Measurements from ENCODE around the gene SPATS2.

Gene SPATS2

DNA sequence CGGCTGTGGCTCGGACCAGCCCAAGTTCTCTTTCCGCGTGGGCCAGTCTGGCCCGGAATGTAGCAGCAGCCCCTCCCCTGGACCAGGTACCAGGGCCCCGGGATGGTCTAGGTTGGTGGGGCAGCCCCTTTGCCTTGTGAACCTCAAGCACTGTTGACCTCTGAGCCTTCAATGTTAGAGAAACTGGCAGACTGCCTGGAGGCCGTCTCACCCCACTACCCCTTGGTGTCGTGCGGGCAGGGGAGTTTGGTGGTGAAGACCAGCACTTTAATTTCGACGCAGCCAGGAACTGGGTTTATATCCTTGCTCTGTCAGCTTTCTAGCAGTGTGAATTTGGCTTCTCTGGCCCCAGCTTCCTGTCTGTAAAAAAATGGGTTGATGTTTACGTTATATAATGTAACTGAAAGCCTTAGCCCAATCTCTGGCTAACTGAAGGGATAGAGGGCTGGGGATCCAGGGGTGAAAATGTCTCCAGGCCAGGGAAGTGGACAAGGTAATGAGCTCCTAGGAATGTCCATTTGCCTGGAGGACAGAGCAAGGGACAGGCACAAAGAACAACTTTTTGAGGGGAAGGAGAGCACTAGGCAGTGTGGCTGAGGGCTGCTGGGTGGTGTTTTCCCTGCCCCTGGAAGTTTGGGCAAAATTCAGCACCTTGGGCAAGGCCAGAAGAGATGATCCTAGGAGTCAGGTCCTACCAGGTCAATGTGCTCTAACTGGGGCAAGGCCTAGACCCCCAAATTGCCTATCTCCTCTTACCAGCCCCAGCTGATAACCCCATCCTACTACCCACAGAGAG lies 189.3 kb downstream of the SPATS2 start:
- DNase-seq (ENCODE audit: low spot score): no peak

DNA sequence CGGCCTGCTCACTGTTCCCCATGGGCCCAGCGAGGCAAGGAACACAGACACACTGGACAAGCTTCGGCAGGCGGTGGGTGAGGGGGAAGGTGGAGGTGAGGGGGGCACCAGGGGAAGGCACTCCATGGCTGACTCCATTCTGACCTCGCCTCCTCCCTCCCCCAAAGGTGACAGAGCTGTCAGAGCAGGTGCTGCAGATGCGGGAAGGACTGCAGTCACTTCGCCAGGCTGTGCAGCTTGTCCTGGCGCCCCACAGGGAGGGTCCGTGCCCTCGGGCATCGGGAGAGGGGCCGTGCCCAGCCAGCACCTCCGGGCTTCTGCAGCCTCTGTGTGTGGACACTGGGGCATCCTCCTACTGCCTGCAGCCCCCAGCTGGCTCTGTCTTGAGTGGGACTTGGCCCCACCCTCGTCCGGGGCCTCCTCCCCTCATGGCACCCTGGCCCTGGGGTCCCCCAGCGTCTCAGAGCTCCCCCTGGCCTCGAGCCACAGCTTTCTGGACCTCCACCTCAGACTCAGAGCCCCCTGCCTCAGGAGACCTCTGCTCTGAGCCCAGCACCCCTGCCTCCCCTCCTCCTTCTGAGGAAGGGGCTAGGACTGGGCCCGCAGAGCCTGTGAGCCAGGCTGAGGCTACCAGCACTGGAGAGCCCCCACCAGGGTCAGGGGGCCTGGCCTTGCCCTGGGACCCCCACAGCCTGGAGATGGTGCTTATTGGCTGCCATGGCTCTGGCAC lies 190.1 kb downstream of the SPATS2 start:
- DNase-seq (ENCODE audit: low spot score): no peak

DNA sequence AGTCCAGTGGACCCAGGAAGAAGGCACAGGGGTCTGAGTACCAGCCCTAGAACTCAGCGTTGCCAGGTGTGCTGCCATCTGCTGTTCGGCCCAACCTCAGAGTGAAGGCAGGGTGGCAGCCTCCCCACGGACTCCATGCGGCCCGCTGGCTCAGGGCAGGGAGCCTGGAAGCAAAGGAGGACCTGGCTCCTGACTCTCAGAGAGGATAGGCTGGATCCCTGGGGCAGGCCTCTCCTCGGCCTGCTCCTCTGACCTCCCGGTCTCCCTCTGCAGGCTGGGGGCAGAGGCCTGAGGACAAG lies 190.6 kb downstream of the SPATS2 start:
- no peak for DNase-seq (ENCODE audit: low spot score)

- no peak for DNase-seq (ENCODE audit: low spot score)
Observed at GRCh38 chr12:49558526-49558925, 191.3 kb downstream of the SPATS2 start.

DNA sequence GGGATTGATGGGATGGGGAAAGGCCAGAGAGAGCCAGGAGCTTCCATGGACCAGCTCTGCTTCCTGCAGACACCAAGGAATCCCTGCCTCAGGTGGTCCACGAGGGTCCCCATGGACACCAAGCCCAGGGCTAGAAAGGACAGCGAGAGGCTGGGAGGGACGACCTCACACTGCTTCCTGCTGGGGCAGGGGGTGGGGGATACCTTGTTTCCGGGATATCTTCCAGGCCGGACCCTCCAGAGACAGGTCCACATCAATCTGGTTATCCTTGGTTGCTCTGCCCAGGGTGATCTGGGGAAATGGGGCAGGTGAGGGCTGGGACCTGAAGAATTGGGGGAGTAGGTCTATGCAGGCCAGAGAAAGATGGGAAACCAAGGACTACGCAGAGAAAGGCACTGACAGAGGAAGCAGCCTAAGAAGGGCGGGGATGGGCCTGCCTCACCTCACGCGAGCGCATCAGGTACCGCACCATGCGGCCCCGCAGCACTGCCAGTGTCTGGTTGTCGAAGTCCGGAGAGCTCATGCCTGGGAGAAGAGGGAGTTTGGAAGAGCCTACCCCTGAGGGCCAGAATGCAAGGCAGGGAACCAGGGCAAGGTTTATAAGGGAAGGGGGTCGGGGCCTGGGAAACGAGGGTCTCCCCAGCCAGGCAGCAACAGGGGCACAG lies 191.9 kb downstream of the SPATS2 start:
- DNase-seq (ENCODE audit: low spot score): no peak

DNA sequence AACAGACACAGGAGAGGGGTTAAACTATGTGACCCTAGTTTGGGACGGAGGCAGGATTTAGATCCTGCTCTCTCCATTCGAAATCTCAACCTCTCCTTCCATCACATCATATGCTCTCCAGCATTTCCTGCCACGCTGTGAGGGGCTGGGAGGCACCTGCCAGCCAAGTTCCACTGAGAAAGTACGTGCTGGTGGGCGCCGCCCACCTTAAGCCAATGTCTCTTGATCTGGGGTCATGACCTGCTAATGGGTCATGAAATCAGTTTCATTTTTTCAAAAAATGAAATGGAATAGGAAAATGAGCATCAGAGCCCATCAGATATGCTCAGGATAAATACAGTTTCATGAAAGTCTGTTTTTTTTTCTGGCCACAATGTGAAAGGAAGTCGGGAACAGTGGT lies 193.4 kb downstream of the SPATS2 start:
- no peak for DNase-seq (ENCODE audit: low spot score)

DNA sequence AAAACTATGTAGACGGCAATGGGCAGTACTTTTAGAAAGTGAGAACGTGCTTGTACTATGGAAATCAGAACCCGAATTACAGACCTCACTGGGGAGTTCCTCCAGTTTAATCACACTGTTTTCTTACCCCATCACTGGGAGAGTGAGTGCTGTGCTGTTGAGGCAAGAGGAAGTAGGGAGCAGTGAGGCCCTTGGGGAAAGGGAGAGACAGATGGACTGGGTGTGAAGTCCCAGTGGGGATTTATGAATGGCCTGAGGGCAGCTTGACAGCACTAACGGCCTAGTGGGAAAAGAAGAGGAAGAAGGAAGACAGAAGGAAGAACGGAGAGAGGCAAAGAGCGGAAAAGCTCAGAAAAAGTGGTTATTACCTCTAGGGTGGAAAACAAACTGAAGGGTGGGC lies 195.0 kb downstream of the SPATS2 start:
- DNase-seq (ENCODE audit: low spot score): no peak

GRCh38 chr12:49562831-49563230 lies 195.6 kb downstream of the SPATS2 start:
- DNase-seq (ENCODE audit: low spot score): no peak

- no peak for DNase-seq (ENCODE audit: low spot score)
Observed at GRCh38 chr12:49563951-49564685, 196.9 kb downstream of the SPATS2 start.

- DNase-seq (ENCODE audit: low spot score): no peak
Observed at GRCh38 chr12:49564686-49565405, 197.6 kb downstream of the SPATS2 start.

GRCh38 chr12:49565406-49566265 lies 198.4 kb downstream of the SPATS2 start:
- DNase-seq (ENCODE audit: low spot score): no peak

DNA sequence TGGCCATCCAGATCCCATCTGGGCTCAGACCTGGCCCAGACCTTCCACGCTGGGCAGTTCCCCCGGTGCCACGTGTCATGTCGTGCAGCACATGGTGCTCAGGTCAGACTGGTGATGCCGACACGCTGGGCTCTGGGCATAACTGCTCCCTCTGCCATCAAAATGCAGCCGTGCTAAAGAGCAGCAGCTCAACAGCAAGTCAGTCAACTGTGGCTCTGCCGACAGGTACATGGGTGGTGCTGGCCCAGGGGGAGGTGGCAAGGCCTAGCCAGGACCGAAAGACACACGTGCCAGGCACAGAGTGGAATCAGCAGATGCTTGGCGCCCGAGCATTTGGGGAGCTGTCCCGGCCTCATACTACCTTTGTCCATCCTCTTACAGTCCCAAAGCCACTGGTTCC lies 199.1 kb downstream of the SPATS2 start:
- DNase-seq (ENCODE audit: low spot score): no peak

- peak; percentile 18 for DNase-seq (ENCODE audit: low spot score)
Observed at GRCh38 chr12:49567302-49567610, 200.0 kb downstream of the SPATS2 start.

DNA sequence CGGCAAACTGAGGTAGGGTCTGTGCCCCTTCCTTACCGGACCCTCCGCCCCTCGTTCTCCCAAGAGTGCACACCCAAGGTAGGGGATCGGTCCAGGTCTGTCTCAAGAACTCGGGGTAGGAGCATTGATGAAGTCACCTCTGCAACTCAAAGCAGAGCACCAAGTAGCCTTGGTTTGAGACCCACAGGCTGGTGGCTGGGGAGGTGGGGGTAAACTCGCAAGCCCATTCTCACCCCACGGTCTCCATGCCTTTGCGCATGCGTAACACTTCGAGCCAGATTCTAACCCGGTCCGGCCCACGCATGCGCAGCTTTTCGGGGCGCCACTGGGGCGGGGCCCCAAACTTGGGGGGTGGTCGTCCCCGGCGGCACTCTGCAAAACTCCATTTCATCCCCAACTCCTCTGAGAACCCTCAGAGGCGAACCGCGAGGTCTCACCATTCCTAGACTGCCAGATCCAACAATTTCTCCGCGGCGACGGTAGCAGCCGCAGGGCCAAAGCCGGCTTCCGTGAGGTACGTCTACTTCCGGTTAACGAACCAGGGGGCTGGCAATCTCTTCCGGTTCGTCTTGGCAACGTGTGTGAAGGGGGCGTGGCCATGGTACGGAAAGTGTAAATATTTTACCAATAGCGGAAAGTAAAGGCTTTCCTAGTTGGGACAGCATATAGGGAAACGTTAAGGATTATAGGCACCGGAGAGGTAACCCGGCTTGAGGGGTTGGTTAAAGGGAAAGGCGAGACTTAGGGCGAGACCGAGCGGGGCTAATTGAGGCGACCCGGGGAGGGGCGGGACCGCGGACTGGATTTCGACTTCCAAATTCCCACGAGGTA lies 200.6 kb downstream of the SPATS2 start, which contains the start of gene MCRS1:
TSS of gene MCRS1 (minus strand) at position 532 of the 831 bp plus-strand sequence. CDS start 1,411 bp downstream, outside the sequence.
- peak; percentile 93 for DNase-seq (ENCODE audit: low spot score)

GRCh38 chr12:49568442-49569162 lies 201.3 kb downstream of the SPATS2 start:
- DNase-seq (ENCODE audit: low spot score): peak; percentile 82
